ENCODE data around the gene BLMH. TPM values are rescaled to one million over a fixed set of nuclear protein-coding genes. Genes with fewer than 3 reads are reported as not detected.

BLMH gene
- total RNA-seq, 4 donors from 2014 or later: 13.5 to 32.1 (median 20.4) TPM

GRCh38 chr17:30217746-30218245 lies 73.9 kb downstream of the BLMH start:
- intact Hi-C loops (cut with DNase I; ENCODE audit: low total_unique reads): loop anchor here (2.0 kb wide), 1 partner anchor 25 kb away; no protein-coding TSS in a partner anchor
- no peak for TF ChIP-seq POLR2AphosphoS5 (IDR thresholded peaks at IDR 0.05)
- TF ChIP-seq CTCF (IDR thresholded peaks at IDR 0.05): no peak
- TF ChIP-seq EP300 (IDR thresholded peaks at IDR 0.05; ENCODE audit: low read depth): no peak
- TF ChIP-seq POLR2A (IDR thresholded peaks at IDR 0.05): no peak
- 95 to 100% methylated on average over 6 to 11 of the region's 11 CpGs for WGBS, 2 donors (ENCODE audit: low coverage in 1 of 2)

GRCh38 chr17:30217054-30217453 lies 74.7 kb downstream of the BLMH start:
- Histone ChIP-seq H3K27ac (no peak overlapping the region), H3K27me3 (no peaks in the 10 kb centered on the region), H3K4me1 (no peaks in the 10 kb centered on the region), H3K9me3 (no peaks in the 10 kb centered on the region), H3K36me3 (no peaks in the 10 kb centered on the region), H3K4me3 (no peak overlapping the region)
- DNase-seq: no peak
- in situ Hi-C loops (cut with MboI; ENCODE audit: low pct_ligation_motif_present in 1 of 4, low pct_unique_long_range_greater_than_20kb in 1 of 4, low sequenced_read_pairs in 3 of 4) (no loop called here), intact Hi-C loops (cut with DNase I; ENCODE audit: low total_unique reads) (no loop called here)
- WGBS, 2 donors (ENCODE audit: low coverage in 1 of 2): 94% methylated on average over 6 of the region's 6 CpGs; no CpG with 5 or more reads in 1 of the 2 donors
- no peak for TF ChIP-seq POLR2A (IDR thresholded peaks at IDR 0.05)
- TF ChIP-seq CTCF (IDR thresholded peaks at IDR 0.05): no peak
- TF ChIP-seq POLR2AphosphoS5 (IDR thresholded peaks at IDR 0.05): no peak
- TF ChIP-seq EP300 (IDR thresholded peaks at IDR 0.05; ENCODE audit: low read depth): no peak

More at GRCh38 chr17:30217746-30218245, 73.9 kb downstream of the BLMH start:
- H3K4me3 ChIP-seq: no peak overlapping the region
- no peaks in the 10 kb centered on the region for H3K27me3 ChIP-seq
- no peaks in the 10 kb centered on the region for H3K9me3 ChIP-seq
- H3K36me3 ChIP-seq: no peaks in the 10 kb centered on the region
- no peak for DNase-seq
- in situ Hi-C loops (cut with MboI; ENCODE audit: low pct_ligation_motif_present in 1 of 4, low pct_unique_long_range_greater_than_20kb in 1 of 4, low sequenced_read_pairs in 3 of 4): no loop called here
- H3K4me1 ChIP-seq: no peaks in the 10 kb centered on the region
- no peak overlapping the region for H3K27ac ChIP-seq

- intact Hi-C loops (cut with DNase I; ENCODE audit: low total_unique reads): no loop called here
These were observed 79.0 kb downstream of the BLMH start for GRCh38 chr17:30212750-30213149.

GRCh38 chr17:30211371-30211770 lies 80.4 kb downstream of the BLMH start:
- in situ Hi-C loops (cut with MboI; ENCODE audit: low pct_ligation_motif_present in 1 of 4, low pct_unique_long_range_greater_than_20kb in 1 of 4, low sequenced_read_pairs in 3 of 4): no loop called here

More at GRCh38 chr17:30212750-30213149, 79.0 kb downstream of the BLMH start:
- H3K4me3 ChIP-seq: no peak overlapping the region
- no peak for DNase-seq
- TF ChIP-seq CTCF (IDR thresholded peaks at IDR 0.05): no peak
- no peak for TF ChIP-seq EP300 (IDR thresholded peaks at IDR 0.05; ENCODE audit: low read depth)
- no peak for TF ChIP-seq POLR2AphosphoS5 (IDR thresholded peaks at IDR 0.05)
- no peak for TF ChIP-seq POLR2A (IDR thresholded peaks at IDR 0.05)
- H3K27ac ChIP-seq: no peak overlapping the region
- no peaks in the 10 kb centered on the region for H3K9me3 ChIP-seq
- no peaks in the 10 kb centered on the region for H3K36me3 ChIP-seq
- 92% methylated on average over 11 of the region's 11 CpGs; no CpG with 5 or more reads in 1 of the 2 donors for WGBS, 2 donors (ENCODE audit: low coverage in 1 of 2)
- H3K4me1 ChIP-seq: no peaks in the 10 kb centered on the region
- H3K27me3 ChIP-seq: no peaks in the 10 kb centered on the region
- in situ Hi-C loops (cut with MboI; ENCODE audit: low pct_ligation_motif_present in 1 of 4, low pct_unique_long_range_greater_than_20kb in 1 of 4, low sequenced_read_pairs in 3 of 4): no loop called here

More at GRCh38 chr17:30211371-30211770, 80.4 kb downstream of the BLMH start:
- H3K36me3 ChIP-seq: no peaks in the 10 kb centered on the region
- 86 to 89% methylated on average over 3 to 6 of the region's 6 CpGs for WGBS, 2 donors (ENCODE audit: low coverage in 1 of 2)
- H3K27me3 ChIP-seq: no peaks in the 10 kb centered on the region
- intact Hi-C loops (cut with DNase I; ENCODE audit: low total_unique reads): no loop called here
- DNase-seq: no peak
- H3K9me3 ChIP-seq: no peaks in the 10 kb centered on the region
- no peak overlapping the region for H3K4me3 ChIP-seq
- TF ChIP-seq POLR2A (IDR thresholded peaks at IDR 0.05): no peak
- no peak for TF ChIP-seq CTCF (IDR thresholded peaks at IDR 0.05)
- TF ChIP-seq POLR2AphosphoS5 (IDR thresholded peaks at IDR 0.05): no peak
- TF ChIP-seq EP300 (IDR thresholded peaks at IDR 0.05; ENCODE audit: low read depth): no peak
- no peaks in the 10 kb centered on the region for H3K4me1 ChIP-seq
- H3K27ac ChIP-seq: no peak overlapping the region

All from transverse colon (tissue), 4 donors.